ENCODE results near the gene TSPAN14.

Gene TSPAN14

GRCh38 chr10:80496555-80497172, 42.6 kb downstream of the TSPAN14 start:
- DNase-seq (ENCODE audit: low read depth): no peak
- H3K4me3 ChIP-seq (ENCODE audit: low read length): no peak overlapping the region
- TF ChIP-seq CTCF (IDR thresholded peaks at IDR 0.05; ENCODE audit: insufficient read depth, low read depth, low read length, missing control alignments): no peak

GRCh38 chr10:80497187-80498077, 43.3 kb downstream of the TSPAN14 start:
- peak; percentile 34 for DNase-seq (ENCODE audit: low read depth)
- no peak overlapping the region for H3K4me3 ChIP-seq (ENCODE audit: low read length)
- no peak for TF ChIP-seq CTCF (IDR thresholded peaks at IDR 0.05; ENCODE audit: insufficient read depth, low read depth, low read length, missing control alignments)

- TF ChIP-seq CTCF (IDR thresholded peaks at IDR 0.05; ENCODE audit: insufficient read depth, low read depth, low read length, missing control alignments): no peak
- no peak for DNase-seq (ENCODE audit: low read depth)
- no peak overlapping the region for H3K4me3 ChIP-seq (ENCODE audit: low read length)
Observed at GRCh38 chr10:80498078-80498832, 44.1 kb downstream of the TSPAN14 start.

- no peak overlapping the region for H3K4me3 ChIP-seq (ENCODE audit: low read length)
- TF ChIP-seq CTCF (IDR thresholded peaks at IDR 0.05; ENCODE audit: insufficient read depth, low read depth, low read length, missing control alignments): peak; percentile 2
- peak; percentile 98 for DNase-seq (ENCODE audit: low read depth)
Observed at GRCh38 chr10:80498833-80499741, 45.0 kb downstream of the TSPAN14 start.

GRCh38 chr10:80500572-80501380, 46.7 kb downstream of the TSPAN14 start:
- peak; percentile 87 for DNase-seq (ENCODE audit: low read depth)
- no peak overlapping the region for H3K4me3 ChIP-seq (ENCODE audit: low read length)

More at GRCh38 chr10:80500572-80501380, 46.7 kb downstream of the TSPAN14 start:
- no peak for TF ChIP-seq CTCF (IDR thresholded peaks at IDR 0.05; ENCODE audit: insufficient read depth, low read depth, low read length, missing control alignments)

Measured in epithelial cell of esophagus (primary cell).